PC-9 (cell line): ENCODE data around the gene CCDC85C. TPM values are rescaled to one million over a fixed set of nuclear protein-coding genes. Genes with fewer than 3 reads are reported as not detected.

Experiments
- BruUV-seq: library from RNA; stranded (reverse); fragments of 400-500 nt; replicated peaks from 2 replicates; lab custom pipeline; 2021; lab: Mats Ljungman, UMichigan
- CTCF ChIA-PET: fragments of 300-600 bp; sonication (Branson Sonifier 250); formaldehyde crosslinking; loops from one replicate; lab custom pipeline; 2022; ENCODE audit warnings: antibody characterized with exemption; lab: Charles Lee
- POLR2A ChIA-PET: fragments of 300-600 bp; sonication (Branson Sonifier 250); formaldehyde crosslinking; loops from one replicate; lab custom pipeline; 2022; ENCODE audit warnings: antibody characterized with exemption; ENCODE audit not compliant: unreplicated experiment; lab: Charles Lee
- DNase-seq, 2 experiments: peaks; one replicate each; pipeline versions ENCODE4 v3.0.0 to v3.0.0-alpha.2; 2015 to 2022; ENCODE audit warnings: mixed read lengths in 1 of 2
- H2AFZ ChIP-seq: fragments of 200-600 bp; sonication (generic); 2 replicates; pipeline ENCODE4 v1.8.1; 2017; ENCODE audit warnings: antibody characterized with exemption
- H3F3A ChIP-seq: fragments of 200-600 bp; sonication (generic); 2 replicates; pipeline ENCODE4 v1.8.1; 2017; ENCODE audit warnings: antibody characterized with exemption, mild to moderate bottlenecking, low read depth; ENCODE audit not compliant: insufficient read depth
- H3K27ac ChIP-seq: fragments of 200-600 bp; sonication (generic); 2 replicates; pipeline ENCODE4 v1.6.1; 2016; ENCODE audit warnings: mixed run types
- H3K27me3 ChIP-seq: fragments of 200-600 bp; sonication (generic); 2 replicates; pipeline ENCODE4 v1.6.1; 2016; ENCODE audit warnings: low read depth, mixed run types; ENCODE audit not compliant: insufficient read depth
- H3K36me3 ChIP-seq: fragments of 200-600 bp; sonication (generic); 2 replicates; pipeline ENCODE4 v1.6.1; 2016; ENCODE audit warnings: low read depth, mixed run types
- H3K4me1 ChIP-seq: fragments of 200-600 bp; sonication (generic); replicated peaks from 2 replicates; pipeline ENCODE4 v1.6.1; 2016; ENCODE audit warnings: mixed run types; ENCODE audit not compliant: insufficient read depth
- H3K4me2 ChIP-seq: fragments of 200-600 bp; sonication (generic); 2 replicates; pipeline ENCODE4 v1.6.1; 2017; ENCODE audit warnings: mixed run types
- H3K4me3 ChIP-seq: fragments of 200-600 bp; sonication (generic); 2 replicates; pipeline ENCODE4 v1.6.1; 2016; ENCODE audit warnings: mixed run types
- H3K79me2 ChIP-seq: fragments of 200-600 bp; sonication (generic); 2 replicates; pipeline ENCODE4 v1.6.1; 2017; ENCODE audit warnings: low read depth, mixed run types
- H3K9me2 ChIP-seq: fragments of 200-600 bp; sonication (generic); 2 replicates; pipeline ENCODE4 v1.8.1; 2017; ENCODE audit warnings: mild to moderate bottlenecking; ENCODE audit not compliant: insufficient read depth
- H3K9me3 ChIP-seq: fragments of 200-600 bp; sonication (generic); 2 replicates; pipeline ENCODE4 v1.8.1; 2016; ENCODE audit warnings: low read depth; ENCODE audit not compliant: insufficient read depth
- H4K20me1 ChIP-seq: fragments of 200-600 bp; sonication (generic); 2 replicates; pipeline ENCODE4 v1.8.1; 2017; ENCODE audit not compliant: insufficient read depth
- CTCF ChIP-seq: fragments of 200-600 bp; sonication (generic); conservative IDR thresholded peaks from 2 replicates; pipeline ENCODE4 v1.6.1; 2017; ENCODE audit warnings: mixed run types, antibody characterized with exemption, mild to moderate bottlenecking, moderate library complexity
- EZH2 ChIP-seq: fragments of 200-600 bp; sonication (generic); IDR thresholded peaks from 2 replicates; pipeline ENCODE4 v1.8.0; 2017; ENCODE audit warnings: antibody characterized with exemption, low read depth
- intact Hi-C: fragments of 100-400 bp; cut with micrococcal nuclease; formaldehyde crosslinking; loops from one replicate; pipeline ENCODE4 v1.10.0; 2022; ENCODE audit not compliant: unreplicated experiment
- total RNA-seq: library from RNA; stranded (reverse); gene quantifications from 2 replicates; pipeline ENCODE4 v1.2.3, GENCODE V29; 2021

The CCDC85C gene
- total RNA-seq, 1 experiment from 2014 or later: 21.2 TPM

DNA sequence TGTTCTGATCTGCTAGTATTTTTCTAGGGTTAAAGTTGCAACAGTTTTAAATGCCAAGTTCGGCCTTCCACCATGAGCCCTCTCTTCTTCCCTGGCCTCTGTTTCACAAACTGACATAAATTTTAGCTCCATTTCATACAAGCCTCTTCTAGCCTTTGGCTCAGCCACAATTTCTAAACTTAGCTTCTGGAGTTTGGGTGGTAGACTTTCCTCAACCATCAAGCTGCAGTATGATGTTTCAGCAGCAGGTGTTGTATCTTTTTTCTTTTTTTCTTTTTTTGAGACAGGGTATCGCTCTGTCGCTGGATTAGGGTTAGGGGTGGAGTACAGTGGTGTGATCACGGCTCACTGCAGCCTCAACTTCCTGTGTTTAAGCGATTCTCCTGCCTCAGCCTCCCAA, 152.8 kb downstream of the CCDC85C start:
- no peaks in the 10 kb centered on the region for H3K79me2 ChIP-seq
- CTCF ChIA-PET: no interaction called here
- no peak for DNase-seq
- no peaks in the 10 kb centered on the region for H3K9me2 ChIP-seq
- H3K4me1 ChIP-seq: no peaks in the 10 kb centered on the region
- TF ChIP-seq EZH2: no peak
- TF ChIP-seq CTCF: no peak
- intact Hi-C loops: no loop called here
- no peaks in the 10 kb centered on the region for H4K20me1 ChIP-seq
- H3K4me3 ChIP-seq: no peak overlapping the region
- no peaks in the 10 kb centered on the region for H3K27me3 ChIP-seq
- H3F3A ChIP-seq: no peaks in the 10 kb centered on the region
- H3K9me3 ChIP-seq: no peaks in the 10 kb centered on the region
- H3K27ac ChIP-seq: no peak overlapping the region
- no peaks in the 10 kb centered on the region for H3K36me3 ChIP-seq
- no peak overlapping the region for H3K4me2 ChIP-seq
- no TSS peak for BruUV-seq
- POLR2A ChIA-PET: interaction anchor here (0.6 kb wide), 1 partner anchor 217 kb away, joined by 5 read pairs; no protein-coding TSS in a partner anchor
- no peak overlapping the region for H2AFZ ChIP-seq

DNA sequence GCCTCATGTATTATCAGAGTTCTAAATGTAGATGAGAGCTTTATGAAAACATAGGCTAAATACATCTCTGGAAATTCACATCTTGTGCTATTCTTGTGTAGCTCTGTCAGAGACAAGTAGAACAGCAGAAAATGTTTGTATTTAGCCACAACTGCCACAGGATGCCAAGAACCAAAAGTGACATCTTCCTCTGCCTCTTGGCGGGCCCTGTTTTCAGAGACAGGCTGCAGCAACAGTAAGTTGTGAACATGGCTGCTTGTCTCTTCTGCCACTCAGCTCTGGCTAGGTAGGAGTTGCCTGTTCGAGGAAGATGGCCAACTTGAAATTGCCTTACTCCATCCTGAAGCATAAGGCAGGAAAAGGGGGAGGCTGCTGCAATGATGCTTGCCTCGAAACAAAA, 153.7 kb downstream of the CCDC85C start:
- DNase-seq: no peak
- Histone ChIP-seq H3K36me3 (no peaks in the 10 kb centered on the region), H3K27me3 (no peaks in the 10 kb centered on the region), H3K79me2 (no peaks in the 10 kb centered on the region), H3K4me3 (no peak overlapping the region), H3K9me3 (no peaks in the 10 kb centered on the region), H4K20me1 (no peaks in the 10 kb centered on the region), H3F3A (no peaks in the 10 kb centered on the region), H3K27ac (no peak overlapping the region), H3K4me2 (no peak overlapping the region), H3K4me1 (no peaks in the 10 kb centered on the region), H3K9me2 (no peaks in the 10 kb centered on the region), H2AFZ (no peak overlapping the region)
- CTCF ChIA-PET: no interaction called here
- TF ChIP-seq EZH2 (no peak), CTCF (no peak)
- BruUV-seq: no TSS peak
- intact Hi-C loops: no loop called here
- POLR2A ChIA-PET: no interaction called here

Other genes with a start within 250 kb of the CCDC85C start
- gene SETD3, start 123.3 kb downstream of the CCDC85C start, total RNA-seq: 13.0 and 13.4 TPM in 2 replicates
- 9.7 and 19.0 TPM in 2 replicates for gene CCNK, start 122.8 kb downstream of the CCDC85C start, total RNA-seq
- 0.28 and 0.48 TPM in 2 replicates for gene HHIPL1, start 40.9 kb upstream of the CCDC85C start, total RNA-seq
- gene CYP46A1, start 80.1 kb upstream of the CCDC85C start, total RNA-seq: not detected in 2 replicates
- 1.8 and 2.4 TPM in 2 replicates for gene EML1, start 189.2 kb upstream of the CCDC85C start, total RNA-seq